Adrenal gland (tissue), 5 donors: Measurements from ENCODE around the gene CAMTA1.

Experiments
- CTCF ChIP-seq, 6 experiments: fragments of 450-650 bp in 4 of 6; fragments of 200-600 bp in 2 of 6; sonication (generic) in 1 of 6; IDR thresholded peaks; 1 replicate in 5 of 6; 2 replicates in 1 of 6; pipeline versions ENCODE4 v1.5.1 to v1.8.0; 2016 to 2021; ENCODE audit warnings: antibody characterized with exemption in 6 of 6, mild to moderate bottlenecking in 2 of 6, moderate library complexity in 1 of 6
- POLR2A ChIP-seq, 2 donors: fragments of 450-650 bp; IDR thresholded peaks; one replicate each; pipeline ENCODE4 v1.6.1; 2017; ENCODE audit warnings: antibody characterized with exemption in 2 of 2, mild to moderate bottlenecking in 2 of 2, moderate library complexity in 1 of 2
- donor health status: DM: no; HTN: no; CAD: no.

- TF ChIP-seq CTCF (IDR thresholded peaks at IDR 0.05) (no peak), POLR2A (IDR thresholded peaks at IDR 0.05) (no peak)
Observed at GRCh38 chr1:7047866-7048265, 262.6 kb downstream of the CAMTA1 start.
